ENCODE results near the gene DLG2. TPM values are rescaled to one million over a fixed set of nuclear protein-coding genes. Genes with fewer than 3 reads are reported as not detected.

The DLG2 gene
- total RNA-seq, 1 donor from 2014 or later: 1.8 TPM

DNA sequence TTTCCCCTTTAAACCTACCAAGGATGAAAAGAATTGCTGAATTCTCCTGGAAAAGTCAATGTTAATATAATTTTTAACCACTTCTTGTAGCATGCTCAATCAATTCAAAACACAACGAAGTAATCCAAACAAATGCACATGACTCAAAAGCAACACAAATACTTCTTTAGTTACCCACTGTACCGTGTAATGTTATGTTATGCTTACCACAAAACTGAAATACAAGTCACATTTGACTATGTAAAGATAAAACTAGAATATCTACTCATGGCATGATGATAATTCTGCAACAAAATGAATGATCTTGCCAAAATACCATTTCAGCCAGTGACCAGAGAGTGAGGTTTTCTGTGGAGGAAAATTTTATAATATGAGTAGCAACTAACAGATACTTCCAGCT is 587.0 kb downstream of the DLG2 start:
- Histone ChIP-seq H3K4me1 (ENCODE audit: insufficient read depth, low read length) (no peaks in the 10 kb centered on the region), H4K20me1 (ENCODE audit: insufficient read depth, low read length) (no peaks in the 10 kb centered on the region), H3K4me2 (ENCODE audit: low read length) (no peak overlapping the region), H3K9ac (ENCODE audit: low read length) (no peak overlapping the region), H3K27me3 (ENCODE audit: insufficient read depth, low read length) (no peaks in the 10 kb centered on the region), H3K36me3 (ENCODE audit: insufficient read depth, low read length) (no peaks in the 10 kb centered on the region), H3K27ac (ENCODE audit: low read depth, low read length) (no peak overlapping the region), H2AFZ (ENCODE audit: low read depth, low read length) (no peak overlapping the region), H3K9me3 (ENCODE audit: insufficient read depth, low read depth, low read length) (no peaks in the 10 kb centered on the region), H3K4me3 (ENCODE audit: insufficient read depth, low read depth, low read length) (no peak overlapping the region), H3K79me2 (ENCODE audit: insufficient read depth, low read length) (no peaks in the 10 kb centered on the region)
- Mint-ChIP-seq H3K36me3 (ENCODE audit: low read depth, unreplicated experiment) (no peaks in the 10 kb centered on the region), H3K4me1 (ENCODE audit: low read depth, unreplicated experiment) (no peaks in the 10 kb centered on the region), H3K4me3 (ENCODE audit: unreplicated experiment) (no peak overlapping the region), H3K9me3 (ENCODE audit: unreplicated experiment) (peaks cover 1% of the 10 kb centered on the region), H3K27me3 (ENCODE audit: low read depth, unreplicated experiment) (no peaks in the 10 kb centered on the region), H3K27ac (ENCODE audit: unreplicated experiment) (no peak overlapping the region)
- FAIRE-seq: no peak
- no peak for TF ChIP-seq EZH2 (IDR thresholded peaks at IDR 0.05; ENCODE audit: insufficient read depth, low read length)
- TF ChIP-seq, protein P1, sequence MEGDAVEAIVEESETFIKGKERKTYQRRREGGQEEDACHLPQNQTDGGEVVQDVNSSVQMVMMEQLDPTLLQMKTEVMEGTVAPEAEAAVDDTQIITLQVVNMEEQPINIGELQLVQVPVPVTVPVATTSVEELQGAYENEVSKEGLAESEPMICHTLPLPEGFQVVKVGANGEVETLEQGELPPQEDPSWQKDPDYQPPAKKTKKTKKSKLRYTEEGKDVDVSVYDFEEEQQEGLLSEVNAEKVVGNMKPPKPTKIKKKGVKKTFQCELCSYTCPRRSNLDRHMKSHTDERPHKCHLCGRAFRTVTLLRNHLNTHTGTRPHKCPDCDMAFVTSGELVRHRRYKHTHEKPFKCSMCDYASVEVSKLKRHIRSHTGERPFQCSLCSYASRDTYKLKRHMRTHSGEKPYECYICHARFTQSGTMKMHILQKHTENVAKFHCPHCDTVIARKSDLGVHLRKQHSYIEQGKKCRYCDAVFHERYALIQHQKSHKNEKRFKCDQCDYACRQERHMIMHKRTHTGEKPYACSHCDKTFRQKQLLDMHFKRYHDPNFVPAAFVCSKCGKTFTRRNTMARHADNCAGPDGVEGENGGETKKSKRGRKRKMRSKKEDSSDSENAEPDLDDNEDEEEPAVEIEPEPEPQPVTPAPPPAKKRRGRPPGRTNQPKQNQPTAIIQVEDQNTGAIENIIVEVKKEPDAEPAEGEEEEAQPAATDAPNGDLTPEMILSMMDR (IDR thresholded peaks at IDR 0.05; ENCODE audit: insufficient read depth, low read depth, low read length): no peak
- peak; percentile 21 for DNase-seq (ENCODE audit: low read depth)

GRCh38 chr11:85029964-85030363 is 597.2 kb downstream of the DLG2 start:
- Histone ChIP-seq H4K20me1 (ENCODE audit: insufficient read depth, low read length) (no peaks in the 10 kb centered on the region), H3K4me3 (ENCODE audit: insufficient read depth, low read depth, low read length) (no peak overlapping the region), H2AFZ (ENCODE audit: low read depth, low read length) (no peak overlapping the region), H3K79me2 (ENCODE audit: insufficient read depth, low read length) (no peaks in the 10 kb centered on the region), H3K4me2 (ENCODE audit: low read length) (no peak overlapping the region), H3K9me3 (ENCODE audit: insufficient read depth, low read depth, low read length) (no peaks in the 10 kb centered on the region), H3K9ac (ENCODE audit: low read length) (no peak overlapping the region), H3K27ac (ENCODE audit: low read depth, low read length) (no peak overlapping the region), H3K36me3 (ENCODE audit: insufficient read depth, low read length) (no peaks in the 10 kb centered on the region), H3K4me1 (ENCODE audit: insufficient read depth, low read length) (no peaks in the 10 kb centered on the region), H3K27me3 (ENCODE audit: insufficient read depth, low read length) (no peaks in the 10 kb centered on the region)
- DNase-seq (ENCODE audit: low read depth): peak; percentile 14
- H3K4me3 Mint-ChIP-seq (ENCODE audit: unreplicated experiment): no peak overlapping the region
- no peak for FAIRE-seq
- peak overlapping the region; percentile 82 for H3K27ac Mint-ChIP-seq (ENCODE audit: unreplicated experiment)
- H3K4me1 Mint-ChIP-seq (ENCODE audit: low read depth, unreplicated experiment): peaks cover 4% of the 10 kb centered on the region
- H3K9me3 Mint-ChIP-seq (ENCODE audit: unreplicated experiment): peaks cover under 1% of the 10 kb centered on the region
- no peak for TF ChIP-seq EZH2 (IDR thresholded peaks at IDR 0.05; ENCODE audit: insufficient read depth, low read length)
- TF ChIP-seq, protein P1 (IDR thresholded peaks at IDR 0.05; ENCODE audit: insufficient read depth, low read depth, low read length): no peak
- H3K36me3 Mint-ChIP-seq (ENCODE audit: low read depth, unreplicated experiment): no peaks in the 10 kb centered on the region
- no peaks in the 10 kb centered on the region for H3K27me3 Mint-ChIP-seq (ENCODE audit: low read depth, unreplicated experiment)

DNA sequence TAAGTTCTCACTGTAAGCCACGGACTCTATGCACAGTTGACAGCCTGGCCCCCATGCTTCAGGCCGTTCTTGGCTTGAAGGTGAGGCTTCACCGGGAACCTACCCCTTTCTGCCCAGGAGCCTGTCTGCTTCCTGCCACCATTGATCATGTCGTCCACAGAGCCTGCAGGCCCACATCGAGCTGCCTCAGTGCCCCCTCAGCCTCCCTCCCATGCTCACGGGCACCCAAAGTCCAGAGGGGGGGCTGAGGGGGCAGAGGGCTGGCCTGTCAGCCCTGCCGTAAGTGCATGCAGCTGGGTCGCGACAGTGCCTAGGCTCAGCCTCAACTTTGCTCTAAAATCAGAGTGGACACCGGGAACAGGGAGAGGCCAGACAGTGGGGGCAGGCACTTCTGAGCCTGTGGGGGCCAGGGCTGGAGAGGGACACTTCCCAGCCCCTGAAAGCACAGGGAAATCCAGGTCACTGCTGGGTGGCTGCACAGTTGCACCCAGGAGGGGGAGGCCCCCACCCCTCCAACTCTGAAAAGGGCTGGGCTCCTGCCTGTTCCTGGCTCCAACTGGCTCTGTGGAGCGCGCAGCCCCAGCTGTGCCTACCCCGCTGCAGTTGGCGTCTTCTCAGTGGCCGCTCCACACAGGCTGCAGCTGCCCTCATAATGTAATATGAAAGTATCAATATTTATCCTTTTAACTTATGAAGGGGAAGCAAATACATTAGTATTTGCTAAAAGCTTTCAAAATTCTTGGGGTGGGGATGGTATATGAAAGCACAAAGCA is 598.6 kb downstream of the DLG2 start:
- no peaks in the 10 kb centered on the region for H3K4me1 ChIP-seq (ENCODE audit: insufficient read depth, low read length)
- no peak overlapping the region for H3K4me2 ChIP-seq (ENCODE audit: low read length)
- H3K79me2 ChIP-seq (ENCODE audit: insufficient read depth, low read length): no peaks in the 10 kb centered on the region
- H3K27ac ChIP-seq (ENCODE audit: low read depth, low read length): no peak overlapping the region
- no peak overlapping the region for H2AFZ ChIP-seq (ENCODE audit: low read depth, low read length)
- H3K36me3 Mint-ChIP-seq (ENCODE audit: low read depth, unreplicated experiment): no peaks in the 10 kb centered on the region
- H3K4me1 Mint-ChIP-seq (ENCODE audit: low read depth, unreplicated experiment): peaks cover 4% of the 10 kb centered on the region
- H3K36me3 ChIP-seq (ENCODE audit: insufficient read depth, low read length): no peaks in the 10 kb centered on the region
- H3K9me3 Mint-ChIP-seq (ENCODE audit: unreplicated experiment): peaks cover 2% of the 10 kb centered on the region
- TF ChIP-seq, protein P1 (IDR thresholded peaks at IDR 0.05; ENCODE audit: insufficient read depth, low read depth, low read length): no peak
- no peak for TF ChIP-seq EZH2 (IDR thresholded peaks at IDR 0.05; ENCODE audit: insufficient read depth, low read length)
- H3K9me3 ChIP-seq (ENCODE audit: insufficient read depth, low read depth, low read length): no peaks in the 10 kb centered on the region
- no peak overlapping the region for H3K27ac Mint-ChIP-seq (ENCODE audit: unreplicated experiment)
- FAIRE-seq (no peak), DNase-seq (ENCODE audit: low read depth) (no peak)
- H3K4me3 Mint-ChIP-seq (ENCODE audit: unreplicated experiment): no peak overlapping the region
- H3K4me3 ChIP-seq (ENCODE audit: insufficient read depth, low read depth, low read length): no peak overlapping the region
- H3K27me3 ChIP-seq (ENCODE audit: insufficient read depth, low read length): no peaks in the 10 kb centered on the region
- no peaks in the 10 kb centered on the region for H3K27me3 Mint-ChIP-seq (ENCODE audit: low read depth, unreplicated experiment)
- H4K20me1 ChIP-seq (ENCODE audit: insufficient read depth, low read length): no peaks in the 10 kb centered on the region
- H3K9ac ChIP-seq (ENCODE audit: low read length): no peak overlapping the region
